ENCODE results near the gene FTSJ1. TPM values are rescaled to one million over a fixed set of nuclear protein-coding genes. Genes with fewer than 3 reads are reported as not detected.
A peak's percentile ranks its signal among the peaks of the same experiment; 100 is the strongest.

Gene FTSJ1
- polyA plus RNA-seq, 2 donors: 31.1 to 36.3 TPM

DNA sequence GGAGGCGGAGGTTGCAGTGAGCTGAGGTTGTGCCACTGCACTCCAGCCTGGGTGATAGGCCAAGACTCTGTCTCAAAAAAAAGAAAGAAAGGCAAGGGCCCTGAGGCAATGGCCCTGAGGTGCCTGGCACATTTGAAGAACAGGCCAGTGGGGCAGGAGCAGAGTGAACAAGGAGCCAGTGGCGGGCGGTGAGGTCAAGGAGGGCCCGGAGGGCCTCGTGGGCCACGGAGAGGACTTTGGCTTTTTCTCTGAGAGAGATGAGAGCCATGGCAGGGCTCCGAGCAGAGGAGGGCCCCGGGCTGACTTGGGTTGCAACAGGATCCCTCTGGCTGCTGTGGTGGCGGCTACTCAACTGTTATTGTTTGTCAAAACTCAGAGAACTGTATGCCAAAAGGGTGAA lies 13.3 kb downstream of the FTSJ1 start:
- Histone ChIP-seq H3K36me3 (ENCODE audit: control insufficient read depth in 2 of 2, insufficient read depth in 2 of 2, low read length in 1 of 2) (no peaks in the 10 kb centered on the region), H3K4me3 (ENCODE audit: low read depth in 1 of 2, low read length in 2 of 2) (no peak overlapping the region), H3K9me3 (ENCODE audit: control insufficient read depth in 2 of 2, insufficient read depth in 1 of 2, low read depth in 1 of 2, low read length in 1 of 2) (peaks cover 0 to 2% of the 10 kb centered on the region in 2 donors), H3K27me3 (ENCODE audit: control insufficient read depth in 1 of 2, insufficient read depth in 2 of 2, low read length in 2 of 2) (no peaks in the 10 kb centered on the region), H3K4me1 (ENCODE audit: control insufficient read depth in 2 of 2, insufficient read depth in 2 of 2, low read length in 1 of 2) (peaks cover 0 to 7% of the 10 kb centered on the region in 2 donors), H3K27ac (ENCODE audit: low read depth in 2 of 2, low read length in 1 of 2) (no peak overlapping the region)
- WGBS, 2 donors: 79 to 87% methylated on average over 9 of the region's 9 CpGs

DNA sequence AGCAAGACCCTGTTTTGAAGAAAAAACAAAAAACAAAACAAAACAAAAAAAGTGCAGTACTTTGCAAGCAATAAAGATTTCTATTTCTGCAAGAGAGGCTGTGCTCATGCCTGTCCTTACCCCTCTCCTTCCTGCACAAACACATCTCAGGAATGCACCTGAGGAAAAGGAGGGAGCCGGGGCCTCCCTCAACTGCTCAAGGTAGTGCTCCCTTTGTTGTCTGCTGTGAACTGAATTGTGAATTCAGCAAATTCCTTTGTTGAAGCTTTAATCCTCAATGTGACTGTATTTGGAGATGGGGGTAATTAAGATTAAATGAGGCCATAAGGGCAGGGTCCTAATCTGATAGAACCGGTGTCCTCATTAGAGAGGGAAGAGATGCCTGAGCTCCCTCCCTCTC lies 13.9 kb downstream of the FTSJ1 start:
- H3K36me3 ChIP-seq (ENCODE audit: control insufficient read depth in 2 of 2, insufficient read depth in 2 of 2, low read length in 1 of 2): no peaks in the 10 kb centered on the region
- H3K4me3 ChIP-seq (ENCODE audit: low read depth in 1 of 2, low read length in 2 of 2): no peak overlapping the region
- 40 to 71% methylated on average over 2 of the region's 2 CpGs for WGBS, 2 donors
- H3K4me1 ChIP-seq (ENCODE audit: control insufficient read depth in 2 of 2, insufficient read depth in 2 of 2, low read length in 1 of 2): peaks cover 0 to 7% of the 10 kb centered on the region in 2 donors
- H3K27me3 ChIP-seq (ENCODE audit: control insufficient read depth in 1 of 2, insufficient read depth in 2 of 2, low read length in 2 of 2): no peaks in the 10 kb centered on the region
- peaks cover 0 to 2% of the 10 kb centered on the region in 2 donors for H3K9me3 ChIP-seq (ENCODE audit: control insufficient read depth in 2 of 2, insufficient read depth in 1 of 2, low read depth in 1 of 2, low read length in 1 of 2)
- peak overlapping the region; percentile 81 to 83 for H3K27ac ChIP-seq (ENCODE audit: low read depth in 2 of 2, low read length in 1 of 2)

DNA sequence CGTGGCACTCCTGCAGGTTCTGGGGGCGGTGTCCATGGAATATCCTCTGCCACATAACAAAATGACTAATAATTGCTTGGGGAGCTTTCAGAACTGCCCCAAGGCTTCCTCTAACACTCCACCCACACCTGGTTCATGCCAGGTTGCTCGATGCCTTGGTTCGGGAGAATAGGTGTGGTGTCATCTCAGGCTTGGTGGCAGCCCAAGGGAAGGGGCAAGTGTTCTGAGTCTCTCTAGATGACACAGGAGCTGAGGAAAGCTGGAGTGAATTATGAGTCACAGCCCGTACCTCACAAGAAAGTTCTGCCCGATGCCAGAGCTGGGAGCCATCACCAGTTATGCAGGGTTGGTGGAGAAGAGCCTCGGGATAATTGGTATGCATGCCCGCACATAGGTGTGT lies 14.7 kb downstream of the FTSJ1 start:
- H3K27me3 ChIP-seq (ENCODE audit: control insufficient read depth in 1 of 2, insufficient read depth in 2 of 2, low read length in 2 of 2): no peaks in the 10 kb centered on the region
- H3K36me3 ChIP-seq (ENCODE audit: control insufficient read depth in 2 of 2, insufficient read depth in 2 of 2, low read length in 1 of 2): no peaks in the 10 kb centered on the region
- 50 to 67% methylated on average over 8 of the region's 8 CpGs for WGBS, 2 donors
- H3K4me3 ChIP-seq (ENCODE audit: low read depth in 1 of 2, low read length in 2 of 2): no peak overlapping the region
- peaks cover 0 to 2% of the 10 kb centered on the region in 2 donors for H3K9me3 ChIP-seq (ENCODE audit: control insufficient read depth in 2 of 2, insufficient read depth in 1 of 2, low read depth in 1 of 2, low read length in 1 of 2)
- H3K4me1 ChIP-seq (ENCODE audit: control insufficient read depth in 2 of 2, insufficient read depth in 2 of 2, low read length in 1 of 2): peaks cover 0 to 7% of the 10 kb centered on the region in 2 donors
- peak overlapping the region; percentile 81 to 83 for H3K27ac ChIP-seq (ENCODE audit: low read depth in 2 of 2, low read length in 1 of 2)

DNA sequence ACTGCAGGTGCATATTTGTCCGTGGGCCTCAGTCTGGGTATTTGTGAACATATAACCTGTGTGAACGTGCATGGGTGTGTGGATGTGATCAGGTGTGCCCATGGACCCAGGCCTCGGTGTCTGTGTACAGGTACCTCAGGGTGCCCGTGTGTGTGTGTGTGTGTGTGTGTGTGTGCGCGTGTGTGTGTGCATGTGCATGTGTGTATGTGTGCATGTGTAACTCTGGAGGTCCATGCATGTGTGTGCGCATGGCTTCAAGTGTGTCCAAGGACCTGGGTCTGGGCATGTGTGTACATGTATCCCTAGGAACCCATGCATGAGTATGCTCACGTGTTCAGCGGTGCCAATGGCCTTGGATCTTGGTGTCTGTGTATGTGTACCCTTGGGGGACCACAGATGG lies 15.8 kb downstream of the FTSJ1 start:
- H3K9me3 ChIP-seq (ENCODE audit: control insufficient read depth in 2 of 2, insufficient read depth in 1 of 2, low read depth in 1 of 2, low read length in 1 of 2): peaks cover 0 to 2% of the 10 kb centered on the region in 2 donors
- WGBS, 2 donors: 83 to 86% methylated on average over 9 of the region's 9 CpGs
- H3K4me1 ChIP-seq (ENCODE audit: control insufficient read depth in 2 of 2, insufficient read depth in 2 of 2, low read length in 1 of 2): peaks cover 0 to 7% of the 10 kb centered on the region in 2 donors
- no peaks in the 10 kb centered on the region for H3K27me3 ChIP-seq (ENCODE audit: control insufficient read depth in 1 of 2, insufficient read depth in 2 of 2, low read length in 2 of 2)
- no peaks in the 10 kb centered on the region for H3K36me3 ChIP-seq (ENCODE audit: control insufficient read depth in 2 of 2, insufficient read depth in 2 of 2, low read length in 1 of 2)
- no peak overlapping the region for H3K27ac ChIP-seq (ENCODE audit: low read depth in 2 of 2, low read length in 1 of 2)
- H3K4me3 ChIP-seq (ENCODE audit: low read depth in 1 of 2, low read length in 2 of 2): no peak overlapping the region

DNA sequence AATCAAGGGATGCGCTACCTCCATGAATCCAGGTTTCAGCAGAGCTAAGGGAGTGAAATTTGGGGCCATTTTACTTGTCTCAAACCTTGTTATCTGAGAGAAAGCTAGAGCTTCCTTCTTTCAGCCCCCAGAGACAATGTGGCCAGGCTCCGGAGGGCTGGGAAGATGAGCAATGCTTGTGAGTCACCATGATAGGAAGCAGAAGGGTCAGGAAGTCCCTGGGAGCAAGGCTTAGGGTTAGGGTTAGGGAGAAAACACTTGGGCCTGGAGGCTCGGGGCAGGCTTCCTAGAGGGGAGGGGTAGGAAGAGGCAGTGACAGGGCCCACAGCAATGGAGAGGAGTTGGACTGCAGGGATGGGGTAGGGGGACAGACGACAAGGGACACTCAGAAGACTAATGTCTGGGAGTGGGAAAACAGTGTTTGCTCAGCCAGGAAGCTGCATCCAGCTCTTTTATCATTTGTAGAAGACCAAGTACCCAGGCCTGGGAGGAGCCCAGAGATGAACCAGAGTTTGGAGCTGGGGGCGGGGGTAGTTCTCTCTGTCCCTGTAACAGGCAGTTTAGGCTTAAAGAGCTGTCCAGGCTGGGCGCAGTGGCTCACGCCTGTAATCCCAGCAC lies 16.4 kb downstream of the FTSJ1 start:
- no peak overlapping the region for H3K4me3 ChIP-seq (ENCODE audit: low read depth in 1 of 2, low read length in 2 of 2)

DNA sequence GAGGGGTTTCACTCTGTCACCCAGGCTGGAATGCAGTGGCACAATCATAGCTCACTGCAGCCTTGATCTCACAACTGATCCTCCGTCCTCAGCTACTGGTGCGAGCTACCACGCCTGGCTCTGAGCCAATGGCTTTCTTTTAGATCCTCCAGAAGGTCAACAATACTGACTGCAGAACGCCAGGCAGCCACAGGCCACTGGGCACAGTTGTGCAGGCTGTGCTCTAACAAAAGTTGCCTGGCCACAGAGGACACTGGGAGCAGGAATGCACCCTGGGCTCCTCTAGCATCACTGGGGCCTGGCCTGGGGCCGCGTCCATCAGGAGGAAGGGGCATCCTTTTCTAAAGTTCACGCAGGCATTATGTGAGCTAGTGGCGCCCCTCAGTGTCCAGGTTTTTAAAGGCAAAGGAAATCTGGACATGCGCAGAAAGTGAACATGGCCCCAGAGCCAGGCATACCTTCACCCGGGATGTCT lies 17.9 kb downstream of the FTSJ1 start:
- Histone ChIP-seq H3K4me1 (ENCODE audit: control insufficient read depth in 2 of 2, insufficient read depth in 2 of 2, low read length in 1 of 2) (peaks cover 0 to 7% of the 10 kb centered on the region in 2 donors), H3K27me3 (ENCODE audit: control insufficient read depth in 1 of 2, insufficient read depth in 2 of 2, low read length in 2 of 2) (no peaks in the 10 kb centered on the region), H3K4me3 (ENCODE audit: low read depth in 1 of 2, low read length in 2 of 2) (no peak overlapping the region), H3K27ac (ENCODE audit: low read depth in 2 of 2, low read length in 1 of 2) (no peak overlapping the region), H3K9me3 (ENCODE audit: control insufficient read depth in 2 of 2, insufficient read depth in 1 of 2, low read depth in 1 of 2, low read length in 1 of 2) (peaks cover 0 to 2% of the 10 kb centered on the region in 2 donors), H3K36me3 (ENCODE audit: control insufficient read depth in 2 of 2, insufficient read depth in 2 of 2, low read length in 1 of 2) (no peaks in the 10 kb centered on the region)
- WGBS, 2 donors: 26 to 38% methylated on average over 10 of the region's 10 CpGs

More for the DNA sequence above, 16.4 kb downstream of the FTSJ1 start:
- Histone ChIP-seq H3K4me1 (ENCODE audit: control insufficient read depth in 2 of 2, insufficient read depth in 2 of 2, low read length in 1 of 2) (peaks cover 0 to 7% of the 10 kb centered on the region in 2 donors), H3K27me3 (ENCODE audit: control insufficient read depth in 1 of 2, insufficient read depth in 2 of 2, low read length in 2 of 2) (no peaks in the 10 kb centered on the region), H3K27ac (ENCODE audit: low read depth in 2 of 2, low read length in 1 of 2) (no peak overlapping the region), H3K9me3 (ENCODE audit: control insufficient read depth in 2 of 2, insufficient read depth in 1 of 2, low read depth in 1 of 2, low read length in 1 of 2) (peaks cover 0 to 2% of the 10 kb centered on the region in 2 donors), H3K36me3 (ENCODE audit: control insufficient read depth in 2 of 2, insufficient read depth in 2 of 2, low read length in 1 of 2) (no peaks in the 10 kb centered on the region)
- WGBS, 2 donors: 73 to 76% methylated on average over 7 of the region's 7 CpGs

DNA sequence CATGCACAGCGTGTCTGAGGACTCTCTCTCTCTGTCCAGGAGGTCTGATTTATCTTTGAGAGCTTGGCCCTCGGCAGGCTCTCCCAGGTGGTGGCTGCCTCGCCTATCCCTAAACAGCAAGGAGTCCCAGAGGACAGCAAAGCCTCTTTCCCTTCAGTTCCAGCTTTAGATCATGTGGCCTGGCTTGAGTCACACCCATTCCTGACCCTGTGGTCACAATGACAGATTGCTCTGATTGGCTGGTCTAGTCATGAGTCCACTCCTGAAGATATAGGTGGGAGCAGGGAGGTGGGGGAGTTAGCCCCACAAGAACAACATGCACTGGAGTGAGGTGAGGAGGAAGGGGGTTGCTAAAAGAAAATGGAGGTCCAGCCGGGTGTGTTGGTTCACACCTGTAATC lies 20.7 kb downstream of the FTSJ1 start:
- no peaks in the 10 kb centered on the region for H3K36me3 ChIP-seq (ENCODE audit: control insufficient read depth in 2 of 2, insufficient read depth in 2 of 2, low read length in 1 of 2)
- WGBS, 2 donors: 74 to 92% methylated on average over 4 of the region's 4 CpGs

DNA sequence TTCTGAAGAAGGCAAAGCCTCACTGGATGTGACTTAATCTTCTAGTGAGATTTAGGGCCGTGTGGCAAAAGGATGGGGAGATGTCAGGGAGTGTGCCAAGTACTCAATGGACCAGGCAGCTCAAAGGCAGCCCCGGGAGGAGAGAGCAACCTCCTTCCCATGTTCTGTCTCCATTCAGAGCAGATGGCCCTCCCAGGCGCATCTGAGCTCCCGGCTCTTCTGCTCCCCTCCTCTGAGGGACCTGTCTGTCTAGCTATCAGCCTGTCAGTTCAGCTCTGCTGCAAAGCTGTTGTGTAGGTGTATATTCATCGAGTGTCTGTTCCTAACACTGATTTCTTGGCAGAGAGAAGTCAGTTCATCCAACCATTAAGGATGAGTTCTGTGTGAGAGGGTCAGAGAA lies 21.9 kb downstream of the FTSJ1 start:
- Histone ChIP-seq H3K27ac (ENCODE audit: low read depth in 2 of 2, low read length in 1 of 2) (no peak overlapping the region), H3K27me3 (ENCODE audit: control insufficient read depth in 1 of 2, insufficient read depth in 2 of 2, low read length in 2 of 2) (no peaks in the 10 kb centered on the region), H3K4me3 (ENCODE audit: low read depth in 1 of 2, low read length in 2 of 2) (no peak overlapping the region), H3K36me3 (ENCODE audit: control insufficient read depth in 2 of 2, insufficient read depth in 2 of 2, low read length in 1 of 2) (no peaks in the 10 kb centered on the region), H3K9me3 (ENCODE audit: control insufficient read depth in 2 of 2, insufficient read depth in 1 of 2, low read depth in 1 of 2, low read length in 1 of 2) (no peaks in the 10 kb centered on the region), H3K4me1 (ENCODE audit: control insufficient read depth in 2 of 2, insufficient read depth in 2 of 2, low read length in 1 of 2) (no peaks in the 10 kb centered on the region)
- WGBS, 2 donors: 57 to 60% methylated on average over 5 of the region's 5 CpGs

More for the DNA sequence above, 20.7 kb downstream of the FTSJ1 start:
- no peak overlapping the region for H3K27ac ChIP-seq (ENCODE audit: low read depth in 2 of 2, low read length in 1 of 2)
- no peak overlapping the region for H3K4me3 ChIP-seq (ENCODE audit: low read depth in 1 of 2, low read length in 2 of 2)
- H3K4me1 ChIP-seq (ENCODE audit: control insufficient read depth in 2 of 2, insufficient read depth in 2 of 2, low read length in 1 of 2): peaks cover 0 to 4% of the 10 kb centered on the region in 2 donors
- H3K27me3 ChIP-seq (ENCODE audit: control insufficient read depth in 1 of 2, insufficient read depth in 2 of 2, low read length in 2 of 2): no peaks in the 10 kb centered on the region
- no peaks in the 10 kb centered on the region for H3K9me3 ChIP-seq (ENCODE audit: control insufficient read depth in 2 of 2, insufficient read depth in 1 of 2, low read depth in 1 of 2, low read length in 1 of 2)

DNA sequence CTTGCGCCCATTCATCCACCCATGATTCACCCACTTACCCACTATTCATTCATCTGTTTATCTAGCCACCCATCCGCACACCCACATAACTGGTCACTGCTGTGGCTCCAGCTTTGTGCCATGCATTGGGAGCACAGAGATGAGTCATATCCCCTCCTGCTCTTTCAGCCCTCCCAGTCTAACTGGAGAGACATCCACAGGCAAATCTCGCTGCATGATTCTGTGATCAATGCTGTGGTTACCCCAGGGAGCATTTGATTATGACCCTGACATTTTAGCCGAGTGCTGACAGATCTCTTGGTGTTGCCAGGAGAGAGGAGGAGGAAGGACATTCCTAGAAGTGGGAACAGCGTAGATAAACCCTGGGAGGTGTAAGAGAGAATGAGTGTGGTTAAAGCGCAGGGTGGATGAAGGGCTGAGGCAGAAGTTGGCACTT lies 22.4 kb downstream of the FTSJ1 start:
- Histone ChIP-seq H3K27me3 (ENCODE audit: control insufficient read depth in 1 of 2, insufficient read depth in 2 of 2, low read length in 2 of 2) (no peaks in the 10 kb centered on the region), H3K36me3 (ENCODE audit: control insufficient read depth in 2 of 2, insufficient read depth in 2 of 2, low read length in 1 of 2) (no peaks in the 10 kb centered on the region), H3K27ac (ENCODE audit: low read depth in 2 of 2, low read length in 1 of 2) (no peak overlapping the region), H3K9me3 (ENCODE audit: control insufficient read depth in 2 of 2, insufficient read depth in 1 of 2, low read depth in 1 of 2, low read length in 1 of 2) (no peaks in the 10 kb centered on the region), H3K4me1 (ENCODE audit: control insufficient read depth in 2 of 2, insufficient read depth in 2 of 2, low read length in 1 of 2) (no peaks in the 10 kb centered on the region), H3K4me3 (ENCODE audit: low read depth in 1 of 2, low read length in 2 of 2) (no peak overlapping the region)
- WGBS, 2 donors: 46 to 72% methylated on average over 6 of the region's 6 CpGs

DNA sequence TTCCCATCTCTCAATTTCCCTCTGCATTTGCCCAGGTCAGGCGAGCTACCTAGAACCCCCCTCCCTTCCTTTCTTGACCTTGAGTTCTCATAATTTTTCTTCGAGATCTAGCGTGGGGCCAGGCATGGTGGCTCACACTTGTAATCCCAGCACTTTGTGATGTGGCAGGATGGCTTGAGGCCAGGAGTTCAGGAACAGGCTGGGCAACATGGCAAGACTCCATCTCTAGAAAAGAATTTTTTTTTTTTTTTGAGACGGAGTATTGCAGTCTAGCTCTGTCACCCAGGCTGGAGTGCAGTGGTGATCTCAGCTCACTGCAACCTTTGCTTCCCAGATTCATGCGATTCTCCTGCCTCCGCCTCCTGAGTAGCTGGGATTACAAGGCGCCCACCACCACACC lies 28.3 kb downstream of the FTSJ1 start:
- H3K4me3 ChIP-seq (ENCODE audit: low read depth in 1 of 2, low read length in 2 of 2): no peak overlapping the region
- H3K4me1 ChIP-seq (ENCODE audit: control insufficient read depth in 2 of 2, insufficient read depth in 2 of 2, low read length in 1 of 2): peaks cover 0 to under 1% of the 10 kb centered on the region in 2 donors
- no peaks in the 10 kb centered on the region for H3K27me3 ChIP-seq (ENCODE audit: control insufficient read depth in 1 of 2, insufficient read depth in 2 of 2, low read length in 2 of 2)
- no peaks in the 10 kb centered on the region for H3K9me3 ChIP-seq (ENCODE audit: control insufficient read depth in 2 of 2, insufficient read depth in 1 of 2, low read depth in 1 of 2, low read length in 1 of 2)
- no peaks in the 10 kb centered on the region for H3K36me3 ChIP-seq (ENCODE audit: control insufficient read depth in 2 of 2, insufficient read depth in 2 of 2, low read length in 1 of 2)
- H3K27ac ChIP-seq (ENCODE audit: low read depth in 2 of 2, low read length in 1 of 2): no peak overlapping the region
- WGBS, 2 donors: 65 to 73% methylated on average over 7 of the region's 7 CpGs

Measured in esophagus (tissue), 2 donors.